Prostate gland (tissue), 2 donors: ENCODE results near the gene SLC35B3. TPM values are rescaled to one million over a fixed set of nuclear protein-coding genes. Genes with fewer than 3 reads are reported as not detected.

ENCODE experiments used
- DNase-seq: peaks from one replicate; pipeline ENCODE4 v3.0.0-alpha.2; 2019; ENCODE audit warnings: low spot score
- H3K27ac ChIP-seq, 2 donors: fragments of 200-600 bp; sonication (generic); 2 replicates each; pipeline ENCODE4 v1.5.1; 2017 to 2019
- H3K27me3 ChIP-seq: fragments of 200-600 bp; sonication (generic); replicated peaks from 2 replicates; pipeline ENCODE4 v1.5.1; 2019; ENCODE audit not compliant: insufficient read depth
- H3K36me3 ChIP-seq, 2 donors: fragments of 200-600 bp; sonication (generic); 1 replicate in 1 of 2; 2 replicates in 1 of 2; pipeline versions ENCODE4 v1.5.1 to v1.8.1; 2017 to 2019
- H3K4me1 ChIP-seq: fragments of 200-600 bp; sonication (generic); replicated peaks from 2 replicates; pipeline ENCODE4 v1.5.1; 2019
- H3K4me3 ChIP-seq, 2 donors: fragments of 200-600 bp; sonication (generic); 2 replicates each; pipeline ENCODE4 v1.5.1; 2017 to 2019
- H3K9me3 ChIP-seq: fragments of 200-600 bp; sonication (generic); 2 replicates; pipeline ENCODE4 v1.5.1; 2017
- CTCF ChIP-seq, 4 experiments: fragments of 200-600 bp in 2 of 4; fragments of 450-650 bp in 2 of 4; sonication (generic) in 2 of 4; IDR thresholded peaks; 1 replicate in 3 of 4; 2 replicates in 1 of 4; pipeline ENCODE4 v1.5.1; 2016 to 2019; ENCODE audit warnings: antibody characterized with exemption in 4 of 4, mild to moderate bottlenecking in 2 of 4, moderate library complexity in 2 of 4
- POLR2A ChIP-seq: fragments of 450-650 bp; IDR thresholded peaks from one replicate; pipeline ENCODE4 v1.6.1; 2016; ENCODE audit warnings: antibody characterized with exemption, mild to moderate bottlenecking
- POLR2AphosphoS5 ChIP-seq: sonication (generic); formaldehyde crosslinking; IDR thresholded peaks from one replicate; pipeline ENCODE4 v1.6.1; 2017; ENCODE audit warnings: antibody characterized with exemption
- WGBS: methylation state at CpG from one replicate; pipeline ENCODE4 v1.1.5; 2018; 5-methylcytosine and 5-hydroxymethylcytosine counted together
- intact Hi-C: fragments of 100-400 bp; cut with DNase I; formaldehyde crosslinking; loops from one replicate; pipeline ENCODE4 v1.14.2; 2022
- total RNA-seq, 2 donors: library from RNA; depleted of rRNA; stranded (reverse); fragments of >200 nt; gene quantifications; one replicate each; pipeline ENCODE4 v1.1.0, GENCODE V29; 2016

SLC35B3 gene
- total RNA-seq, 2 donors from 2014 or later, result 12.3 to 16.9 TPM

GRCh38 chr6:8387942-8388437, 47.4 kb downstream of the SLC35B3 start:
- H3K36me3 ChIP-seq, result no peaks in the 10 kb centered on the region
- H3K27ac ChIP-seq, result no peak overlapping the region
- DNase-seq, result no peak
- H3K4me1 ChIP-seq, result no peaks in the 10 kb centered on the region
- TF ChIP-seq POLR2A (no peak), POLR2AphosphoS5 (no peak), CTCF (IDR thresholded peaks at IDR 0.05) (no peak)
- H3K9me3 ChIP-seq, result no peaks in the 10 kb centered on the region
- H3K27me3 ChIP-seq, result no peaks in the 10 kb centered on the region
- WGBS, result 74% methylated on average over 11 of the region's 11 CpGs
- intact Hi-C loops, result no loop called here
- H3K4me3 ChIP-seq, result no peak overlapping the region

GRCh38 chr6:8383584-8383983, 51.8 kb downstream of the SLC35B3 start:
- Histone ChIP-seq H3K36me3 (no peaks in the 10 kb centered on the region), H3K27ac (no peak overlapping the region), H3K4me1 (no peaks in the 10 kb centered on the region), H3K27me3 (no peaks in the 10 kb centered on the region), H3K9me3 (no peaks in the 10 kb centered on the region), H3K4me3 (no peak overlapping the region)
- intact Hi-C loops, result no loop called here
- no peak for DNase-seq
- WGBS, result 86% methylated on average over 2 of the region's 2 CpGs
- no peak for TF ChIP-seq CTCF (IDR thresholded peaks at IDR 0.05)
- no peak for TF ChIP-seq POLR2A
- no peak for TF ChIP-seq POLR2AphosphoS5

GRCh38 chr6:8382434-8382833, 52.9 kb downstream of the SLC35B3 start:
- no peaks in the 10 kb centered on the region for H3K36me3 ChIP-seq
- no peaks in the 10 kb centered on the region for H3K4me1 ChIP-seq
- H3K27ac ChIP-seq, result no peak overlapping the region
- no peak overlapping the region for H3K4me3 ChIP-seq
- no peaks in the 10 kb centered on the region for H3K27me3 ChIP-seq
- intact Hi-C loops, result no loop called here
- no peaks in the 10 kb centered on the region for H3K9me3 ChIP-seq
- 18% methylated on average over 1 of the region's 1 CpG for WGBS
- no peak for DNase-seq
- TF ChIP-seq CTCF (IDR thresholded peaks at IDR 0.05), result no peak
- no peak for TF ChIP-seq POLR2AphosphoS5
- no peak for TF ChIP-seq POLR2A

- no peak overlapping the region for H3K27ac ChIP-seq
- intact Hi-C loops, result no loop called here
- no peaks in the 10 kb centered on the region for H3K36me3 ChIP-seq
- peaks cover 2% of the 10 kb centered on the region for H3K27me3 ChIP-seq
- no peak overlapping the region for H3K4me3 ChIP-seq
- no peak for DNase-seq
- WGBS, result 71% methylated on average over 4 of the region's 4 CpGs
- no peak for TF ChIP-seq CTCF (IDR thresholded peaks at IDR 0.05)
- TF ChIP-seq POLR2A, result no peak
- TF ChIP-seq POLR2AphosphoS5, result no peak
- no peaks in the 10 kb centered on the region for H3K9me3 ChIP-seq
- H3K4me1 ChIP-seq, result no peaks in the 10 kb centered on the region
Measured at GRCh38 chr6:8375916-8376315, 59.4 kb downstream of the SLC35B3 start.
